HepG2 (cell line): ENCODE results near the gene KATNAL1.

Experiments used
- E2F1 ChIP-seq: sonication (generic); formaldehyde crosslinking; IDR thresholded peaks from 2 replicates; pipeline ENCODE4 v1.5.0; 2020; ENCODE audit warnings: missing genetic modification reagents
- KDM5B ChIP-seq: sonication (generic); formaldehyde crosslinking; IDR thresholded peaks from 2 replicates; pipeline ENCODE4 v1.4.0; 2020; ENCODE audit warnings: missing genetic modification reagents, mild to moderate bottlenecking, borderline replicate concordance
- NFE2L2 ChIP-seq: fragments of 150-350 bp; IDR thresholded peaks from 2 replicates; pipeline ENCODE4 v1.6.1; 2014; ENCODE audit warnings: low read length
- NFRKB ChIP-seq: fragments of 450-650 bp; IDR thresholded peaks from 2 replicates; pipeline ENCODE4 v1.6.1; 2017
- USF2 ChIP-seq, 2 experiments: sonication (generic) in 1 of 2; formaldehyde crosslinking in 1 of 2; IDR thresholded peaks; 2 replicates each; pipeline versions ENCODE4 v1.5.1 to v1.6.1; 2011 to 2020; ENCODE audit warnings: borderline replicate concordance in 1 of 2, low read depth in 1 of 2, low read length in 1 of 2, mild to moderate bottlenecking in 1 of 2, missing genetic modification reagents in 1 of 2, moderate library complexity in 1 of 2
- ZNF10 ChIP-seq: sonication (generic); formaldehyde crosslinking; IDR thresholded peaks from 2 replicates; pipeline ENCODE4 v1.4.0; 2020; ENCODE audit warnings: mild to moderate bottlenecking, low read depth, missing genetic modification reagents, borderline replicate concordance

GRCh38 chr13:30266756-30267155, 40.6 kb downstream of the KATNAL1 start:
- no peak for TF ChIP-seq ZNF10
- no peak for TF ChIP-seq USF2 (IDR thresholded peaks at IDR 0.05; ENCODE audit: low read depth, low read length)
- no peak for TF ChIP-seq USF2 (CRISPR knock-in tag; IDR thresholded peaks at IDR 0.05; ENCODE audit: borderline replicate concordance)
- no peak for TF ChIP-seq NFE2L2
- TF ChIP-seq KDM5B (CRISPR knock-in tag), result no peak
- no peak for TF ChIP-seq NFRKB
- no peak for TF ChIP-seq E2F1 (CRISPR knock-in tag)
